Mesothelial cell of epicardium (in vitro differentiated cells): ENCODE measurements around the gene NXPH4. TPM values are rescaled to one million over a fixed set of nuclear protein-coding genes. Genes with fewer than 3 reads are reported as not detected.

ENCODE experiments used
- DNase-seq, 2 experiments: peaks; one replicate each; pipeline ENCODE4 v3.0.0; 2021; ENCODE audit warnings: low spot score in 2 of 2; ENCODE audit not compliant: unreplicated experiment in 2 of 2
- H3K27ac Mint-ChIP-seq: 2 replicates; pipeline ENCODE4 v1.8.0; 2021; ENCODE audit warnings: mixed read lengths
- H3K27me3 Mint-ChIP-seq: 2 replicates; pipeline ENCODE4 v1.8.0; 2021; ENCODE audit warnings: low read depth, mixed read lengths
- H3K36me3 Mint-ChIP-seq: 2 replicates; pipeline ENCODE4 v1.8.0; 2021; ENCODE audit warnings: mixed read lengths
- H3K4me1 Mint-ChIP-seq: 2 replicates; pipeline ENCODE4 v1.8.0; 2021; ENCODE audit warnings: mixed read lengths
- H3K4me3 Mint-ChIP-seq: 2 replicates; pipeline ENCODE4 v1.8.0; 2021; ENCODE audit warnings: mild to moderate bottlenecking, moderate library complexity, mixed read lengths
- H3K9me3 Mint-ChIP-seq: 2 replicates; pipeline ENCODE4 v1.8.0; 2021; ENCODE audit warnings: mixed read lengths
- total RNA-seq: library from RNA; stranded (reverse); gene quantifications from 3 replicates; pipeline ENCODE4 v1.2.1, GENCODE V29; 2021
- TF ChIP-seq, protein P1 (sequence below): fragments of 200-600 bp; sonication (generic); IDR thresholded peaks from one replicate; pipeline ENCODE4 v1.5.0; 2021; ENCODE audit warnings: antibody characterized with exemption; ENCODE audit not compliant: unreplicated experiment

The NXPH4 gene
- total RNA-seq, 1 donor from 2014 or later, result 3.8 TPM

- H3K27ac Mint-ChIP-seq, result no peak overlapping the region
- no peaks in the 10 kb centered on the region for H3K4me1 Mint-ChIP-seq
- H3K9me3 Mint-ChIP-seq, result no peaks in the 10 kb centered on the region
- H3K4me3 Mint-ChIP-seq, result no peak overlapping the region
- TF ChIP-seq, protein P1, sequence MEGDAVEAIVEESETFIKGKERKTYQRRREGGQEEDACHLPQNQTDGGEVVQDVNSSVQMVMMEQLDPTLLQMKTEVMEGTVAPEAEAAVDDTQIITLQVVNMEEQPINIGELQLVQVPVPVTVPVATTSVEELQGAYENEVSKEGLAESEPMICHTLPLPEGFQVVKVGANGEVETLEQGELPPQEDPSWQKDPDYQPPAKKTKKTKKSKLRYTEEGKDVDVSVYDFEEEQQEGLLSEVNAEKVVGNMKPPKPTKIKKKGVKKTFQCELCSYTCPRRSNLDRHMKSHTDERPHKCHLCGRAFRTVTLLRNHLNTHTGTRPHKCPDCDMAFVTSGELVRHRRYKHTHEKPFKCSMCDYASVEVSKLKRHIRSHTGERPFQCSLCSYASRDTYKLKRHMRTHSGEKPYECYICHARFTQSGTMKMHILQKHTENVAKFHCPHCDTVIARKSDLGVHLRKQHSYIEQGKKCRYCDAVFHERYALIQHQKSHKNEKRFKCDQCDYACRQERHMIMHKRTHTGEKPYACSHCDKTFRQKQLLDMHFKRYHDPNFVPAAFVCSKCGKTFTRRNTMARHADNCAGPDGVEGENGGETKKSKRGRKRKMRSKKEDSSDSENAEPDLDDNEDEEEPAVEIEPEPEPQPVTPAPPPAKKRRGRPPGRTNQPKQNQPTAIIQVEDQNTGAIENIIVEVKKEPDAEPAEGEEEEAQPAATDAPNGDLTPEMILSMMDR, result no peak
- H3K36me3 Mint-ChIP-seq, result peaks cover 41% of the 10 kb centered on the region
- DNase-seq, result no peak
- no peaks in the 10 kb centered on the region for H3K27me3 Mint-ChIP-seq
Observed at GRCh38 chr12:57200497-57200896, 16.1 kb upstream of the NXPH4 start.

DNA sequence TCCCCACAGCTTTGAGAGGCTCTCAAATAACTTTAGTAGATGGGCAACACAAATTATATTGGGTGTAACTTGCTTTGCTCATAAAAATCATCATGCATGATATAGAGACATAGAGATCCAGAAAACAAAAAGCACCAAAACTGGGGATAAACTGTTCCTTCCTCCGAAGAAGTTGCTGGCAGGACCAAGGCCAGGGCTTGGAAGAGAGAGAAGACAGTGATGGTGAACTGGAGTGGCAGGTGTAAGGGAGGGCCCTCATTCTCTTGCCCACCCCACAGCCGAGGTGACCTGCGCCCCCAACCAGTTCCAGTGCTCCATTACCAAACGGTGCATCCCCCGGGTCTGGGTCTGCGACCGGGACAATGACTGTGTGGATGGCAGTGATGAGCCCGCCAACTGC is 15.4 kb upstream of the NXPH4 start:
- Mint-ChIP-seq H3K27me3 (no peaks in the 10 kb centered on the region), H3K4me3 (no peak overlapping the region), H3K4me1 (no peaks in the 10 kb centered on the region), H3K27ac (no peak overlapping the region), H3K36me3 (peaks cover 35% of the 10 kb centered on the region), H3K9me3 (no peaks in the 10 kb centered on the region)
- TF ChIP-seq, protein P1, result no peak
- DNase-seq, result no peak

DNA sequence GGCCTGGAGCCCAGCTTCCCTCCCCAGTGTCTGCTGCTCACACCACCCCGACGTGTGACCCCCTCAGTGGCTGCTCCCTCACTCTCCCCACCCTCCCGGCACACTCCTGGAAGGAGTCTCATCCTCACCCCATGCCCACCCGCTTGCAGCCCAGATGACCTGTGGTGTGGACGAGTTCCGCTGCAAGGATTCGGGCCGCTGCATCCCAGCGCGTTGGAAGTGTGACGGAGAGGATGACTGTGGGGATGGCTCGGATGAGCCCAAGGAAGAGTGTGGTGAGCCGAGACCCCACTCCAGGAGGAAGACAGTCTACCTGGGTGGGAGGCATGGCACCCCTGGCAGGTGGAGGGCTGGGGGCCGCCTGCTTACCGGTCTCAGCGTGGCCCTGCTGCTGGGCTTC is 15.0 kb upstream of the NXPH4 start:
- DNase-seq, result no peak
- no peak overlapping the region for H3K4me3 Mint-ChIP-seq
- TF ChIP-seq, protein P1, result no peak
- no peak overlapping the region for H3K27ac Mint-ChIP-seq
- peaks cover 31% of the 10 kb centered on the region for H3K36me3 Mint-ChIP-seq
- H3K27me3 Mint-ChIP-seq, result no peaks in the 10 kb centered on the region
- H3K4me1 Mint-ChIP-seq, result no peaks in the 10 kb centered on the region
- no peaks in the 10 kb centered on the region for H3K9me3 Mint-ChIP-seq

DNA sequence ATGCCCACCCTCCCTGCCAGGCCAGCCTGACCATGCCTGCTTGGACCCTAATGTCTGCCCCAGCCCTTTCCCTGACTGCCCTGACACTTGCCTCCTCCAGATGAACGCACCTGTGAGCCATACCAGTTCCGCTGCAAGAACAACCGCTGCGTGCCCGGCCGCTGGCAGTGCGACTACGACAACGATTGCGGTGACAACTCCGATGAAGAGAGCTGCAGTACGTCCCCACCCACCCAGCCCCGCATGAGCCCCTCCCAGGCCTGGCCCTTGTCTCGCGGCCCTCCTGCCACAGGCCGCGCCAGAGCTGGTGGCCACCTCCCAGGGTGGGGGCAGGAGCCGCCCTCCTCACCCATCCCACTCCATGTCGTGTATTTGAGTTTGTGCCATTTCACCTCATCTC is 14.3 kb upstream of the NXPH4 start:
- peaks cover 31% of the 10 kb centered on the region for H3K36me3 Mint-ChIP-seq
- TF ChIP-seq, protein P1, result no peak

GRCh38 chr12:57203201-57203600 is 13.4 kb upstream of the NXPH4 start:
- H3K27me3 Mint-ChIP-seq, result no peaks in the 10 kb centered on the region
- H3K4me1 Mint-ChIP-seq, result no peaks in the 10 kb centered on the region
- TF ChIP-seq, protein P1, result no peak
- H3K27ac Mint-ChIP-seq, result no peak overlapping the region
- no peaks in the 10 kb centered on the region for H3K9me3 Mint-ChIP-seq
- no peak overlapping the region for H3K4me3 Mint-ChIP-seq
- H3K36me3 Mint-ChIP-seq, result peaks cover 28% of the 10 kb centered on the region
- DNase-seq, result no peak

More for the DNA sequence above, 14.3 kb upstream of the NXPH4 start:
- H3K9me3 Mint-ChIP-seq, result no peaks in the 10 kb centered on the region
- no peaks in the 10 kb centered on the region for H3K27me3 Mint-ChIP-seq
- no peak overlapping the region for H3K27ac Mint-ChIP-seq
- no peak for DNase-seq
- no peak overlapping the region for H3K4me3 Mint-ChIP-seq
- H3K4me1 Mint-ChIP-seq, result no peaks in the 10 kb centered on the region

- Mint-ChIP-seq H3K27me3 (no peaks in the 10 kb centered on the region), H3K27ac (no peak overlapping the region), H3K4me3 (no peak overlapping the region), H3K36me3 (peaks cover 24% of the 10 kb centered on the region), H3K9me3 (no peaks in the 10 kb centered on the region), H3K4me1 (no peaks in the 10 kb centered on the region)
- DNase-seq, result no peak
- TF ChIP-seq, protein P1, result no peak
Observed at GRCh38 chr12:57203791-57204190, 12.8 kb upstream of the NXPH4 start.
